IPS DF 6.9 (cell line): ENCODE results near the gene SRRM2.

Experiments
- DNase-seq: peaks from one replicate; pipeline ENCODE4 v3.0.0-alpha.2; 2013; ENCODE audit warnings: low read depth, low spot score
- H3K27ac ChIP-seq: one replicate; pipeline ENCODE4 v1.5.1; 2013; ENCODE audit warnings: low read length, control low read depth
- H3K27me3 ChIP-seq: 2 replicates; pipeline ENCODE4 v1.6.1; 2013; ENCODE audit warnings: mild to moderate bottlenecking, low read length; ENCODE audit not compliant: control insufficient read depth, insufficient read depth
- H3K36me3 ChIP-seq: 2 replicates; pipeline ENCODE4 v1.6.1; 2013; ENCODE audit warnings: low read length; ENCODE audit not compliant: control insufficient read depth, insufficient read depth
- H3K4me1 ChIP-seq: 2 replicates; pipeline ENCODE4 v1.6.1; 2013; ENCODE audit warnings: low read length; ENCODE audit not compliant: control insufficient read depth, insufficient read depth
- H3K4me3 ChIP-seq: 2 replicates; pipeline ENCODE4 v1.5.1; 2013; ENCODE audit warnings: mild to moderate bottlenecking, low read length
- H3K9me3 ChIP-seq: 2 replicates; pipeline ENCODE4 v1.6.1; 2013; ENCODE audit warnings: low read length, inconsistent platforms; ENCODE audit not compliant: control insufficient read depth, insufficient read depth
- WGBS: extraction: QIAGEN DNeasy Blood & Tissue Kit; methylation state at CpG from one replicate; pipeline ENCODE4 v1.1.7; 2013; ENCODE audit warnings: mixed read lengths, missing lambda C conversion rate; ENCODE audit not compliant: insufficient read length, insufficient coverage; 5-methylcytosine and 5-hydroxymethylcytosine counted together

Gene SRRM2

GRCh38 chr16:2724816-2725348 is 27.6 kb upstream of the SRRM2 start:
- H3K36me3 ChIP-seq, result no peaks in the 10 kb centered on the region
- H3K4me1 ChIP-seq, result no peaks in the 10 kb centered on the region
- H3K4me3 ChIP-seq, result no peak overlapping the region
- DNase-seq, result no peak
- H3K27me3 ChIP-seq, result no peaks in the 10 kb centered on the region
- H3K27ac ChIP-seq, result no peak overlapping the region
- H3K9me3 ChIP-seq, result no peaks in the 10 kb centered on the region
- no CpG with 5 or more reads among the region's 16 CpGs for WGBS

DNA sequence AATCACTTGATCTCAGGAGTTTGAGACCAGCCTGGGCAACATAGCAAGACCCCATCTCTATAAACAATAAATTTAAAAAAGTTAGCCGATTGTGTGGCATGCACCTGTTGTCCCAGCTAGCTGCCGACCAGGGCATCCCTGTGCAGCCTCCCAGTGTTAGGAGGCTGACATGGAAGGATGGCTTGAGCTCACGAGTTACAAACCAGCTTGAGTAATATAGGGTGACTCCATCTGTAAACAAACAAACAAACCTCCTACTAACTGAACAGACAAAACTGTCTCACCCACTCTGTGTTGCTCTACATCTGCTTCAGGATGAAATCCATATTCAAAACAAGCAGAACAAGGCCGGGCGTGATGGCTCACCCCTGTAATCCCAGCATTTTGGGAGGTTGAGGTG is 25.5 kb upstream of the SRRM2 start:
- Histone ChIP-seq H3K9me3 (no peaks in the 10 kb centered on the region), H3K36me3 (no peaks in the 10 kb centered on the region), H3K27me3 (no peaks in the 10 kb centered on the region), H3K4me1 (no peaks in the 10 kb centered on the region), H3K27ac (no peak overlapping the region), H3K4me3 (no peak overlapping the region)
- DNase-seq, result no peak
- WGBS, result no CpG with 5 or more reads among the region's 5 CpGs

GRCh38 chr16:2728034-2728433 is 24.4 kb upstream of the SRRM2 start:
- Histone ChIP-seq H3K4me3 (no peak overlapping the region), H3K36me3 (no peaks in the 10 kb centered on the region), H3K4me1 (no peaks in the 10 kb centered on the region), H3K9me3 (no peaks in the 10 kb centered on the region), H3K27ac (no peak overlapping the region), H3K27me3 (no peaks in the 10 kb centered on the region)
- no CpG with 5 or more reads among the region's 7 CpGs for WGBS
- DNase-seq, result no peak

GRCh38 chr16:2734844-2735515 is 17.5 kb upstream of the SRRM2 start:
- no peak for DNase-seq
- Histone ChIP-seq H3K9me3 (no peaks in the 10 kb centered on the region), H3K4me3 (no peak overlapping the region), H3K27me3 (no peaks in the 10 kb centered on the region), H3K36me3 (no peaks in the 10 kb centered on the region), H3K27ac (no peak overlapping the region), H3K4me1 (no peaks in the 10 kb centered on the region)
- no CpG with 5 or more reads among the region's 10 CpGs for WGBS

GRCh38 chr16:2736476-2737237 is 15.8 kb upstream of the SRRM2 start:
- Histone ChIP-seq H3K4me3 (no peak overlapping the region), H3K36me3 (no peaks in the 10 kb centered on the region), H3K27me3 (no peaks in the 10 kb centered on the region), H3K4me1 (no peaks in the 10 kb centered on the region), H3K27ac (no peak overlapping the region), H3K9me3 (no peaks in the 10 kb centered on the region)
- no CpG with 5 or more reads among the region's 11 CpGs for whole genome bisulfite sequencing
- no peak for DNase-seq

DNA sequence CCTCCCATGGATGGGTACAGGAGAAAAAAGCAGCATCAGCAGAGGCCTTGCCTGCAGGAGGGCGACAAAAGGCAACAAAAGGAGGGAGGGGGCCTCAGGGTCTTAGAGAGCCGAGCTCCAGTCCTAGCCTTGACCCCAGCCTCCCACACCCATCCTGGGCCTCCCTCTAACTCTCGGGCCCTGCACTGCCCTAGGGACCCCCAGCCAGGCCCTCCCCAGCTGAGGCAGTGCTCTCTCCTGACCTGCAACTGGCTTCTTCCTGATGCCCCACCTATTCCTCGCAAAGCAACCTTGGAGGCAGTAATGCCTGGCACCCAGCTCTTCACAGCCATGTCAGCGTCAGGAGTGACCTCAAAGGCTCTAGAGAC is 15.2 kb upstream of the SRRM2 start:
- Histone ChIP-seq H3K36me3 (no peaks in the 10 kb centered on the region), H3K27me3 (no peaks in the 10 kb centered on the region), H3K4me1 (no peaks in the 10 kb centered on the region), H3K9me3 (no peaks in the 10 kb centered on the region), H3K27ac (no peak overlapping the region), H3K4me3 (no peak overlapping the region)
- no peak for DNase-seq
- no CpG with 5 or more reads among the region's 5 CpGs for WGBS

DNA sequence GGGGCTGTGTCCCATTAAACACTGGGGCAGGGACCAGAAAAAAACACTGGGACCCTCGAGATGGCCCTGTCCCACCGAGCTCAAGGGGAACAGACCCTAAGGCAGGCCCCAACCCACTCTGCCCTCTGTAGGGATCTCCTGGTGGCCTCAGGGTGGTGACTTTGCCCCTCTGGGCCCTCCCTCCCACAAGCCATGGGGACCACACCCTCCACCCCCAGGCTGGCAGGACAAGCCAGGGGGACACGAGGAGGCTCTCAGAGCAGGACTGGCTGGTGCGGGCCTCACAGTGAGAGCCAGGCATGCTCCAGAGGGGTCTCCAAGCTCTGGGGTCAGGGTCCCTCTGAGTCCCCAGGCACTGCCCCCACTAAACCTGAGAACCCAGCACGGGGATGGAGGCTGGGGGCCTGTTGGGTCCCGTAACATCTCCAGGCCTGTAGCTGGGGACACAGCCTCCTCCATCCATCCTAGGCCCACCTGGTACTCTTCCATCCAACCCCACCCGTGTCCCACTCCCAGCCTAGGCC is 14.5 kb upstream of the SRRM2 start:
- WGBS, result no CpG with 5 or more reads among the region's 7 CpGs
- H3K27ac ChIP-seq, result no peak overlapping the region
- H3K36me3 ChIP-seq, result no peaks in the 10 kb centered on the region
- H3K4me1 ChIP-seq, result no peaks in the 10 kb centered on the region
- no peak overlapping the region for H3K4me3 ChIP-seq
- H3K27me3 ChIP-seq, result no peaks in the 10 kb centered on the region
- DNase-seq, result no peak
- no peaks in the 10 kb centered on the region for H3K9me3 ChIP-seq

DNA sequence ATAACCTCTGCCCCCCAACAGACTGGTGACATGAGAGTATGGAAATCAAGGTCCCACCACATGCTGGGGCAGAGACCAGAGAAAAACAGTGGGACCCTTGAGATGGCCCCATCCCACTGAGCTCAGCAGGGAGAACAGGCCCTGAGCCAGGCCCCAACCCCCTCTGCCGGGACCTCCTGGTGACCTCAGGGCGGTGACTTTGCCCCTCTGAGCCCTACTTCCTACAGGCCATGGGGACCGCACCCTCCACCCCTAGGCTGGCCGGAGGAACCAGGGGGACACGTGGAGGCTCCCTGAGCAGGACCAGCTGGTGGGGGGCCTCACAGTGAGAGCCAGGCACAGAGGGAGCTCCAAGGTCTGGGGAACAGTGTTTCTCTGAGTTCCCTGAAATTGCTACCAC is 13.8 kb upstream of the SRRM2 start:
- Histone ChIP-seq H3K27ac (no peak overlapping the region), H3K27me3 (no peaks in the 10 kb centered on the region), H3K9me3 (no peaks in the 10 kb centered on the region), H3K4me3 (no peak overlapping the region), H3K4me1 (no peaks in the 10 kb centered on the region), H3K36me3 (no peaks in the 10 kb centered on the region)
- no CpG with 5 or more reads among the region's 5 CpGs for WGBS
- DNase-seq, result no peak

DNA sequence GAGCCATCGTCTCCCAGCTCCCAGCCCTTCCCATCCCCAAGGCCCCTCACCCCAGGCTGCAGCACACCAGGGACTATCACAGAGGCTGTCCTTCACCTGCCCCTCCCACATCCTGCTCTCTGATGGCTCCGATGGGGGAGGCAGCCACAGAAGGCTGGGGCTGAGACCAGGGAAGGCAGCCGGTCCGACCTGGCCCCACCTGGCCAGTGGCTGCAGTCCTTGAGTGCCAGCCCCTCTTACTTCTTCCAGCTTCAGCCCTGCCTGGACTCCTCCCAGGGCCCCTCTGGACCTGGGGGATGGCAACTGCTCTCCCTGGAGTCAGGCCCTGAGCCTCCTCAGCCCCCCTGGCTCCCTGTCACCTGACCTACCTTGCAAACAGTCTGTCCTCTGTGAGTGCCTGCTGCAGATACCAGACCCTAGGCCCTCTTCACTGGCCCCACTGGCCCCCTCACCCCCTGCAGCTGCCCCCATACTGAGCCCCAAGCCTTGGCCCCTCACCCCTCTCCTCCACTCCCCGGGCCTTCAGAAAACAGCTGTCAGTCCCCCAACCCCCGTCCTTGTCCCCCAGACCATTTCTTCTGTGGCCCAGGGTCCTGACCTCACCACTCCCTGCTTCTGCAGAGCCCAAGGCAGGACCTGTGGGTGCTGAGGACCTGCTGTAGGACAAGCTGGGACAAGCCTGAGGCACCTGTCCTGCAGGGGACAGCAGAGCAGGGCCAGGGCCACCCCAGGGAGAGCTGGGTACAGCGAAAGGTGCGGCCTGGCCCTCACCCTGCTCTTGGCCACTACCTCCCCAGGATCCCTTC is 12.6 kb upstream of the SRRM2 start:
- no CpG with 5 or more reads among the region's 8 CpGs for WGBS
- H3K4me3 ChIP-seq, result no peak overlapping the region
- no peaks in the 10 kb centered on the region for H3K36me3 ChIP-seq
- no peaks in the 10 kb centered on the region for H3K4me1 ChIP-seq
- no peaks in the 10 kb centered on the region for H3K9me3 ChIP-seq
- no peaks in the 10 kb centered on the region for H3K27me3 ChIP-seq
- no peak overlapping the region for H3K27ac ChIP-seq
- no peak for DNase-seq

DNA sequence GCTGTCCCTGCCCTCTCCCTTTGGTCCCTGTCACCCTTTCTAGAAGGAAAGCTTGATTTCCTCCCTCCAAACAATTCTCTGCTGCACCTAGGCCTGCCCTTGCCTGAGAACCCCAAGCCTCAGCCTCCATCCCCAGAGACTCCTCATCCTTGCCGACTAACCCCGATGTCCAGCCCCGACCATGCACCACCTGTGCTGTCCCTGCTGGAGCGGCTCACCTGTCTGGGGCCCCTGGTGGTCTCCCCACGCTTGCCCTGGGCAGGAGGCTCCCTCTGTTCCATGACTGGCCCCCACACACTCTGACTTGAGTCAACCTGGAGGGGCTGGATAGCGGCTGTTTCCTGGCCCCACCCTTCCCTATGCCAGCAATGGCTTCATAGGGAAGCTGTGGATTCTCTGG is 12.0 kb upstream of the SRRM2 start:
- WGBS, result no CpG with 5 or more reads among the region's 6 CpGs
- DNase-seq, result no peak
- Histone ChIP-seq H3K9me3 (no peaks in the 10 kb centered on the region), H3K4me1 (no peaks in the 10 kb centered on the region), H3K36me3 (no peaks in the 10 kb centered on the region), H3K4me3 (no peak overlapping the region), H3K27ac (no peak overlapping the region), H3K27me3 (no peaks in the 10 kb centered on the region)
